ENCODE measurements around the gene RGL1. TPM values are rescaled to one million over a fixed set of nuclear protein-coding genes. Genes with fewer than 3 reads are reported as not detected.

RGL1 gene
- total RNA-seq, 1 experiment from 2014 or later: 0.92 TPM

GRCh38 chr1:183871601-183872000, 66.7 kb downstream of the RGL1 start:
- Histone ChIP-seq H3K27ac (ENCODE audit: low read length) (no peak overlapping the region), H3K27me3 (ENCODE audit: control insufficient read depth, insufficient read depth, low read length) (no peaks in the 10 kb centered on the region), H3K4me1 (ENCODE audit: control insufficient read depth, insufficient read depth, low read length) (peaks cover 3% of the 10 kb centered on the region; the same call in 1 of the 2 replicates), H3K9me3 (ENCODE audit: control insufficient read depth, insufficient read depth, low read depth, low read length) (no peaks in the 10 kb centered on the region), H3K36me3 (ENCODE audit: control insufficient read depth, insufficient read depth, low read length) (no peaks in the 10 kb centered on the region), H3K4me3 (ENCODE audit: low read depth in 2 of 2, low read length in 2 of 2) (no peak overlapping the region)
- DNase-seq (ENCODE audit: low read depth, low spot score): no peak
- ChIA-PET CTCF (no interaction called here), POLR2A (no interaction called here)
- TF ChIP-seq SIN3A (IDR thresholded peaks at IDR 0.05; ENCODE audit: borderline replicate concordance, insufficient read depth, low read depth, low read length): no peak
- TF ChIP-seq POLR2AphosphoS5 (IDR thresholded peaks at IDR 0.05; ENCODE audit: low read depth, low read length): no peak
- TF ChIP-seq REST (IDR thresholded peaks at IDR 0.05; ENCODE audit: insufficient read depth in 1 of 2, low read depth in 2 of 2, low read length in 1 of 2): no peak
- no peak for TF ChIP-seq CTCF (IDR thresholded peaks at IDR 0.05)
- no peak for TF ChIP-seq TCF7L2 (IDR thresholded peaks at IDR 0.05; ENCODE audit: low read depth, low read length)
- in situ Hi-C loops (cut with HindIII; ENCODE audit: low pct_unique_long_range_greater_than_20kb, low sequenced_read_pairs) (no loop called here), intact Hi-C loops (cut with micrococcal nuclease; ENCODE audit: unreplicated experiment) (no loop called here)
- no TSS peak for BruUV-seq (replicated peaks)
- ATAC-seq: no peak

GRCh38 chr1:183872403-183872802, 67.5 kb downstream of the RGL1 start:
- CTCF ChIA-PET: no interaction called here
- Histone ChIP-seq H3K27ac (ENCODE audit: low read length) (no peak overlapping the region), H3K4me3 (ENCODE audit: low read depth in 2 of 2, low read length in 2 of 2) (no peak overlapping the region), H3K36me3 (ENCODE audit: control insufficient read depth, insufficient read depth, low read length) (no peaks in the 10 kb centered on the region), H3K27me3 (ENCODE audit: control insufficient read depth, insufficient read depth, low read length) (no peaks in the 10 kb centered on the region), H3K4me1 (ENCODE audit: control insufficient read depth, insufficient read depth, low read length) (peaks cover 3% of the 10 kb centered on the region; the same call in 1 of the 2 replicates), H3K9me3 (ENCODE audit: control insufficient read depth, insufficient read depth, low read depth, low read length) (no peaks in the 10 kb centered on the region)
- TF ChIP-seq REST (IDR thresholded peaks at IDR 0.05; ENCODE audit: insufficient read depth in 1 of 2, low read depth in 2 of 2, low read length in 1 of 2) (no peak), CTCF (IDR thresholded peaks at IDR 0.05) (no peak), POLR2AphosphoS5 (IDR thresholded peaks at IDR 0.05; ENCODE audit: low read depth, low read length) (no peak), SIN3A (IDR thresholded peaks at IDR 0.05; ENCODE audit: borderline replicate concordance, insufficient read depth, low read depth, low read length) (no peak), TCF7L2 (IDR thresholded peaks at IDR 0.05; ENCODE audit: low read depth, low read length) (no peak)
- ATAC-seq: no peak
- intact Hi-C loops (cut with micrococcal nuclease; ENCODE audit: unreplicated experiment): no loop called here
- POLR2A ChIA-PET: no interaction called here
- BruUV-seq (replicated peaks): no TSS peak
- DNase-seq (ENCODE audit: low read depth, low spot score): no peak
- in situ Hi-C loops (cut with HindIII; ENCODE audit: low pct_unique_long_range_greater_than_20kb, low sequenced_read_pairs): no loop called here
